A673 (cell line): ENCODE measurements around the gene IQCE. TPM values are rescaled to one million over a fixed set of nuclear protein-coding genes. Genes with fewer than 3 reads are reported as not detected.
A peak's percentile ranks its signal among the peaks of the same experiment; 100 is the strongest.

ENCODE experiments used
- BruUV-seq: library from RNA; stranded (reverse); fragments of 400-500 nt; replicated peaks from 2 replicates; lab custom pipeline; 2021; lab: Mats Ljungman, UMichigan
- CTCF ChIA-PET: fragments of 300-600 bp; sonication (Branson Sonifier 250); formaldehyde crosslinking; loops from one replicate; lab custom pipeline; 2022; ENCODE audit warnings: antibody characterized with exemption; lab: Charles Lee
- POLR2A ChIA-PET: fragments of 300-600 bp; sonication (Branson Sonifier 250); formaldehyde crosslinking; loops from one replicate; lab custom pipeline; 2022; ENCODE audit warnings: antibody characterized with exemption; ENCODE audit not compliant: low non-redundant PET; lab: Charles Lee
- DNase-seq: peaks from one replicate; pipeline ENCODE4 v3.0.0-alpha.2; 2015; ENCODE audit warnings: low spot score
- H3K27ac ChIP-seq: fragments of 200-600 bp; sonication (generic); 2 replicates; pipeline ENCODE4 v1.5.1; 2016; ENCODE audit warnings: mixed run types, low read depth, mild to moderate bottlenecking, mixed read lengths, antibody characterized with exemption, low read length; ENCODE audit not compliant: poor library complexity, severe bottlenecking
- H3K27me3 ChIP-seq: fragments of 200-600 bp; sonication (generic); replicated peaks from 2 replicates; pipeline ENCODE4 v1.6.1; 2017; ENCODE audit warnings: mixed run types, low read depth, mild to moderate bottlenecking, mixed read lengths, antibody characterized with exemption, low read length; ENCODE audit not compliant: insufficient read depth, poor library complexity
- H3K36me3 ChIP-seq: fragments of 200-600 bp; sonication (generic); 2 replicates; pipeline ENCODE4 v1.6.1; 2016; ENCODE audit warnings: mixed run types, mild to moderate bottlenecking, mixed read lengths, antibody characterized with exemption, low read length; ENCODE audit not compliant: insufficient read depth, poor library complexity, severe bottlenecking
- H3K4me1 ChIP-seq: fragments of 200-600 bp; sonication (generic); 2 replicates; pipeline ENCODE4 v1.6.1; 2017; ENCODE audit warnings: mixed run types, mild to moderate bottlenecking, mixed read lengths, antibody characterized with exemption, low read length; ENCODE audit not compliant: insufficient read depth, poor library complexity, severe bottlenecking
- H3K4me3 ChIP-seq: fragments of 200-600 bp; sonication (generic); 2 replicates; pipeline ENCODE4 v1.5.1; 2016; ENCODE audit warnings: low read depth, mixed run types, mild to moderate bottlenecking, mixed read lengths, low read length; ENCODE audit not compliant: poor library complexity, severe bottlenecking
- H3K9me3 ChIP-seq: fragments of 200-600 bp; sonication (generic); 2 replicates; pipeline ENCODE4 v1.6.1; 2016; ENCODE audit warnings: mixed run types, low read depth, mild to moderate bottlenecking, mixed read lengths, antibody characterized with exemption, low read length; ENCODE audit not compliant: poor library complexity, severe bottlenecking
- CTCF ChIP-seq: fragments of 300-800, 200-600 bp; sonication (generic); conservative IDR thresholded peaks from 2 replicates; pipeline ENCODE4 v1.5.1; 2017; ENCODE audit warnings: low read depth, mild to moderate bottlenecking, antibody characterized with exemption, low read length, moderate library complexity, mixed read lengths
- EZH2 ChIP-seq: fragments of 200-600 bp; sonication (generic); IDR thresholded peaks from 2 replicates; pipeline ENCODE4 v1.6.1; 2017; ENCODE audit warnings: borderline replicate concordance, low read depth, mild to moderate bottlenecking, mixed read lengths, antibody characterized with exemption, low read length; ENCODE audit not compliant: poor library complexity, severe bottlenecking
- intact Hi-C: fragments of 100-400 bp; cut with micrococcal nuclease; formaldehyde crosslinking; loops from one replicate; pipeline ENCODE4 v1.10.0; 2022; ENCODE audit not compliant: unreplicated experiment
- total RNA-seq: library from RNA; stranded (reverse); gene quantifications from 2 replicates; pipeline ENCODE4 v1.2.3, GENCODE V29; 2021

Gene IQCE
- total RNA-seq, 1 experiment from 2014 or later: 35.4 TPM

- H3K27me3 ChIP-seq: no peaks in the 10 kb centered on the region
- no peak overlapping the region for H3K4me3 ChIP-seq
- peaks cover 10% of the 10 kb centered on the region for H3K4me1 ChIP-seq
- ChIA-PET POLR2A (interaction anchor here (0.9 kb wide), 1 partner anchor 12 kb away, joined by 3 read pairs; no protein-coding TSS in a partner anchor), CTCF (interaction anchor here (0.6 kb wide), 1 partner anchor 32 kb away, joined by 4 read pairs; no protein-coding TSS in a partner anchor)
- no TSS peak for BruUV-seq
- no peaks in the 10 kb centered on the region for H3K36me3 ChIP-seq
- no peaks in the 10 kb centered on the region for H3K9me3 ChIP-seq
- no peak overlapping the region for H3K27ac ChIP-seq
- DNase-seq: peak; percentile 63
- intact Hi-C loops: no loop called here
- no peak for TF ChIP-seq CTCF
- no peak for TF ChIP-seq EZH2
These were observed 31.0 kb upstream of the IQCE start for GRCh38 chr7:2527505-2528467.

- POLR2A ChIA-PET: interaction anchor here (0.5 to 0.9 kb wide), 2 partner anchors 9 to 11 kb away, joined by 3 read pairs; partner anchors contain the start of gene LFNG
- TF ChIP-seq CTCF: no peak
- TF ChIP-seq EZH2: no peak
- Histone ChIP-seq H3K9me3 (no peaks in the 10 kb centered on the region), H3K4me3 (no peak overlapping the region), H3K27me3 (no peaks in the 10 kb centered on the region), H3K36me3 (no peaks in the 10 kb centered on the region), H3K27ac (no peak overlapping the region), H3K4me1 (peaks cover 3% of the 10 kb centered on the region)
- intact Hi-C loops: no loop called here
- CTCF ChIA-PET: no interaction called here
- no peak for DNase-seq
- BruUV-seq: no TSS peak
These were observed 30.2 kb upstream of the IQCE start for GRCh38 chr7:2528481-2529095.

GRCh38 chr7:2529161-2530070, 29.4 kb upstream of the IQCE start:
- no peak for DNase-seq
- CTCF ChIA-PET: no interaction called here
- H3K27me3 ChIP-seq: no peaks in the 10 kb centered on the region
- H3K9me3 ChIP-seq: no peaks in the 10 kb centered on the region
- POLR2A ChIA-PET: interaction anchor here (0.5 to 0.9 kb wide), 2 partner anchors 10 kb away, joined by 3 read pairs; partner anchors contain the start of gene LFNG
- TF ChIP-seq EZH2 (no peak), CTCF (no peak)
- H3K4me3 ChIP-seq: no peak overlapping the region
- peaks cover 3% of the 10 kb centered on the region for H3K4me1 ChIP-seq
- no TSS peak for BruUV-seq
- H3K27ac ChIP-seq: no peak overlapping the region
- no peaks in the 10 kb centered on the region for H3K36me3 ChIP-seq
- intact Hi-C loops: no loop called here
